ENCODE measurements around the gene KLHDC7B.

Gene KLHDC7B

GRCh38 chr22:50570861-50571260, 25.2 kb downstream of the KLHDC7B start:
- no peak for TF ChIP-seq CTCF (conservative IDR thresholded peaks at IDR 0.05; ENCODE audit: low read depth, low read length)
- H3K4me3 ChIP-seq (ENCODE audit: low read length): no peak overlapping the region
- DNase-seq (ENCODE audit: low read depth): no peak

GRCh38 chr22:50571264-50572175, 25.8 kb downstream of the KLHDC7B start:
- H3K4me3 ChIP-seq (ENCODE audit: low read length): no peak overlapping the region
- DNase-seq (ENCODE audit: low read depth): no peak
- no peak for TF ChIP-seq CTCF (conservative IDR thresholded peaks at IDR 0.05; ENCODE audit: low read depth, low read length)

DNA sequence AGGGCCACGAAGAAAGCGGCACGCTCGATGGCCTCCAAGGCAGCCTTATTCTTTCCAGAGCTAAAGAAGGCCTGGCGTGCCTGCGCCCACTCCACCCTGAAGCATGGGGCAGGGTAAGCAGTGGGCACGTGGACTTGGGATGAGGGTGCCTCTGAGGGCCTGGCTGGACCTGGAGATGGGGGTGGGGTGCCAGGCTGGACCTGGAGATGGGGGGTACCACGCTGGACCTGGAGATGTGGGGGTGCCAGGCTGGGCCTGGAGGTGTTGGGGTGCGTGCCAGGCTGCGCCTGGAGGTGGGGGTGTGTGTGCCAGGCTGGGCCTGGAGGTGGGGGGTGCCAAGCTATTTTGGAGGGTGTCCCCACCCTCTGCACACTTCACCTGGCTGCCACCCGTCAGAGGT, 27.3 kb downstream of the KLHDC7B start:
- no peak for TF ChIP-seq CTCF (conservative IDR thresholded peaks at IDR 0.05; ENCODE audit: low read depth, low read length)
- no peak overlapping the region for H3K4me3 ChIP-seq (ENCODE audit: low read length)

DNA sequence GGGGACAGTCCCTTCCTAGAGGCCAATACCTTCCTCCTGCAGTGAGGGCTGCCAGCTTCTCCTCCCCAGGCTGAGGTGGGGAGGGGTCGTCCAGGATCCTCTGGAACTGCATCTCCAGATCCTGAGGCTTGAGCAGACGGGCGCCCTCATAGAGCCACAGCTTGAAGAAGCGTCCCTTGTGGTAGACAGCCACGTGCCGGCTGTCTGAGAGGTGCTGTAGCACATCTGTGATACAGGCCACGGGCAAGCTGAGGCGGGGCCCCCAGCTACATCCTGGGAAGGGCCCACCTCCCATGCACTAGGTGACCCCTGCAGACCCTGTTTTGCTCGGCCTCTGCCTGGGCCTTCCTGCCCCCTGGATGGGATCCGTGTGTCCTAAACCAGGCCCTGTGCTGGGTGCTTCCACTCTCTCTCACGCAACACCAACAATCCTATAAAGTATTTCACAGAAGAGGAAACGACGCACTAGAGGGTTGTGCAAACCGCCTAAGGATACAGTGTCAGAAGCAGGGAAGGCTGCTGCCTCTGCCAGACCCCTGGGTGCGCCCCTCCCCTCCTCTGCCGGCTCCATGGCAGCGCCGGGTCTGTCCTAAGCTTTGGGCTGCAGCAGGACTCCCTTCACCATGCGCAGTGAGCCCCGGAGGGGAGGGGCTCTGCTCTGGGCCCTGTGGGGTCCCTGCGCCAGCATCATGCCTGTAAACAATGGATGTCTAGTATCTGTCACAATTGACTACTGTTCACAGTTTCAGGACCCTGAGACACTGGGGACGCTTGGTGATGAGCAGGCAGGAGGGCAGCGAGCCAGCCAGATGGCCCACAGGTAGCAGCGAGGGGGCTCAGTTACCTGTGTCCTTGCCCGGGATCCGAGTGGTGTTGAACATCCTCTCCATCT, 28.0 kb downstream of the KLHDC7B start:
- DNase-seq (ENCODE audit: low read depth): no peak
- H3K4me3 ChIP-seq (ENCODE audit: low read length): no peak overlapping the region
- TF ChIP-seq CTCF (conservative IDR thresholded peaks at IDR 0.05; ENCODE audit: low read depth, low read length): no peak

More for the DNA sequence above, 27.3 kb downstream of the KLHDC7B start:
- DNase-seq (ENCODE audit: low read depth): no peak

DNA sequence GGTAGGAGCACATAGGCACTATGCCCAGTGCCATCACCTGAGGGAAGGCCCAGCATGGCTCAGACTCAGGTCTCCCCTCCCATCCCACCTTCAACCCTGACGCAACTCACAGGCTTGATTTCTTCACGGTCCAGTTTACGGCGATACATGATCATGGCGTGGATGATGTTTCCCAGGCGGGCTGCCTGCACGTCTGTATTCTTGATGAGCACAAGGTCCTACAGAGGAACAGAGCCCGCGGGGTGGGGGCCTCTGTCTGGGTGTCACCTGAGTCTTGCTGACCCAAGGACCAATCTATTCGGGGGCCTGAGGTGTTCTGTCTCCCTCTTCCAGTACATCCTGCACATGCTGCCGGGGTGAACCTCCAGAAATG, 28.7 kb downstream of the KLHDC7B start:
- no peak overlapping the region for H3K4me3 ChIP-seq (ENCODE audit: low read length)
- DNase-seq (ENCODE audit: low read depth): no peak
- no peak for TF ChIP-seq CTCF (conservative IDR thresholded peaks at IDR 0.05; ENCODE audit: low read depth, low read length)

DNA sequence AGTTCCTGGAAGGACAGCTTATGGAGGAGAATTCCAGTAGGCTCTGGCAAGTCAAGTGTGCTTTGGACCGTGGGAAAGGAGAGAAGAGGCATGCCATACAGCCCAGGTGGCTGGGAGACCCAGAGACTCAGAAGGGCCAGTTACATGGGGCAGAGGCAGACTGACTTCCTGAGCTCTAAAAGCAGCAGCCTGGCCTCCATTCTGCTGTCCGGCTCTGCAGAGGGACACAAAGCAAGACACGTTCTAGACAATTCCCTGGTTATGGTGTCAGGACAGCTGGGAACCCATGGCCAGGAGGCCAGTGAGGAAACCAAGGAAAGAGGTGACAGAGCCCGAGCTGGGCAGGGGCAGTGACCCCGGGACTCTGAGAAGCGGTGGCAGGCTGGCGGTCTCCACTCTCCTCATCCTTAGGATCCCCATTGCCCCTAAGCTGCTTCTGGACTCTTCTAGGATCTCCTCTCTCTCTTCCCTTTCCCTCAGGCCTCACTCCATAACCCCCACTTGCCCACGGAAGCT, 29.8 kb downstream of the KLHDC7B start:
- no peak overlapping the region for H3K4me3 ChIP-seq (ENCODE audit: low read length)
- no peak for TF ChIP-seq CTCF (conservative IDR thresholded peaks at IDR 0.05; ENCODE audit: low read depth, low read length)
- no peak for DNase-seq (ENCODE audit: low read depth)

Measured in retinal pigment epithelial cell (primary cell).